GM23248 (cell line): ENCODE results near the gene SIRT4. TPM values are rescaled to one million over a fixed set of nuclear protein-coding genes. Genes with fewer than 3 reads are reported as not detected.

Source experiments
- DNase-seq: peaks from one replicate; pipeline ENCODE4 v3.0.0-alpha.2; 2015
- H2AFZ ChIP-seq: fragments of 200-600 bp; sonication (generic); 2 replicates; pipeline ENCODE4 v1.6.1; 2016; ENCODE audit warnings: antibody characterized with exemption
- H3F3A ChIP-seq: fragments of 200-600 bp; sonication (generic); 2 replicates; pipeline ENCODE4 v1.6.1; 2016; ENCODE audit warnings: mild to moderate bottlenecking, antibody characterized with exemption, mixed run types; ENCODE audit not compliant: insufficient read depth
- H3K27ac ChIP-seq: fragments of 200-600 bp; sonication (generic); 2 replicates; pipeline ENCODE4 v1.5.1; 2016; ENCODE audit warnings: mild to moderate bottlenecking
- H3K27me3 ChIP-seq: fragments of 200-600 bp; sonication (generic); replicated peaks from 2 replicates; pipeline ENCODE4 v1.6.1; 2016; ENCODE audit warnings: mild to moderate bottlenecking; ENCODE audit not compliant: insufficient read depth
- H3K36me3 ChIP-seq: fragments of 200-600 bp; sonication (generic); 2 replicates; pipeline ENCODE4 v1.6.1; 2016; ENCODE audit warnings: low read depth, mild to moderate bottlenecking
- H3K4me1 ChIP-seq: fragments of 200-600 bp; sonication (generic); 2 replicates; pipeline ENCODE4 v1.6.1; 2016; ENCODE audit warnings: mild to moderate bottlenecking; ENCODE audit not compliant: insufficient read depth
- H3K4me2 ChIP-seq: fragments of 200-600 bp; sonication (generic); one replicate; pipeline ENCODE4 v1.6.1; 2016; ENCODE audit warnings: mild to moderate bottlenecking; ENCODE audit not compliant: unreplicated experiment
- H3K4me3 ChIP-seq: fragments of 200-600 bp; sonication (generic); 2 replicates; pipeline ENCODE4 v1.5.1; 2016; ENCODE audit warnings: mild to moderate bottlenecking
- H3K79me2 ChIP-seq: fragments of 200-600 bp; sonication (generic); 2 replicates; pipeline ENCODE4 v1.6.1; 2016; ENCODE audit warnings: mild to moderate bottlenecking; ENCODE audit not compliant: insufficient read depth
- H3K9ac ChIP-seq: fragments of 200-600 bp; sonication (generic); 2 replicates; pipeline ENCODE4 v1.6.1; 2016; ENCODE audit warnings: mild to moderate bottlenecking
- H3K9me2 ChIP-seq: fragments of 200-600 bp; sonication (generic); 2 replicates; pipeline ENCODE4 v1.6.1; 2016; ENCODE audit warnings: mixed run types, mild to moderate bottlenecking, moderate library complexity; ENCODE audit not compliant: insufficient read depth
- H3K9me3 ChIP-seq: fragments of 200-600 bp; sonication (generic); one replicate; pipeline ENCODE4 v1.6.1; 2017; ENCODE audit warnings: low read depth
- H4K20me1 ChIP-seq: fragments of 200-600 bp; sonication (generic); 2 replicates; pipeline ENCODE4 v1.6.0; 2016; ENCODE audit not compliant: insufficient read depth
- EZH2 ChIP-seq: fragments of 200-600 bp; sonication (generic); IDR thresholded peaks from 2 replicates; pipeline ENCODE4 v1.6.1; 2018; ENCODE audit warnings: antibody characterized with exemption, mild to moderate bottlenecking; ENCODE audit not compliant: insufficient read depth, poor library complexity, severe bottlenecking
- EZH2phosphoT487 ChIP-seq: fragments of 200-600 bp; sonication (generic); IDR thresholded peaks from 2 replicates; pipeline ENCODE4 v1.6.1; 2018; ENCODE audit warnings: antibody characterized with exemption, moderate library complexity, mild to moderate bottlenecking, low read depth; ENCODE audit not compliant: insufficient read depth
- WGBS, 2 experiments: methylation state at CpG; one replicate each; pipeline ENCODE4 v1.1.6; 2015 to 2017; ENCODE audit warnings: low lambda C conversion rate in 2 of 2, low coverage in 1 of 2; ENCODE audit errors: missing lambda C conversion rate in 2 of 2; 5-methylcytosine and 5-hydroxymethylcytosine counted together
- in situ Hi-C: fragments of 300-500 bp; cut with MboI; formaldehyde crosslinking; loops from 2 replicates; pipeline ENCODE4 v1.15.0; 2020
- polyA plus RNA-seq: library from polyadenylated mRNA; unstranded; fragments of >200 nt; fragmentation: Nextera tagmentation; extraction: Ambion mirVana; gene quantifications from 2 replicates; pipeline ENCODE4 v1.2.1, GENCODE V29; 2016
- total RNA-seq: library from RNA; depleted of rRNA; stranded (reverse); fragments of >200 nt; shearing (Covaris generic); gene quantifications from 2 replicates; pipeline ENCODE4 v1.2.3, GENCODE V29; 2014

Gene SIRT4
- total and polyA plus RNA-seq, 2 experiments from 2014 or later, result 1.4 TPM; not detected in 1

GRCh38 chr12:120346031-120346430, 43.9 kb downstream of the SIRT4 start:
- Histone ChIP-seq H3K9me3 (no peaks in the 10 kb centered on the region), H3K9ac (no peak overlapping the region), H2AFZ (no peak overlapping the region), H3K79me2 (no peaks in the 10 kb centered on the region), H3K36me3 (no peaks in the 10 kb centered on the region), H3K4me1 (no peaks in the 10 kb centered on the region), H3K27me3 (no peaks in the 10 kb centered on the region), H3K27ac (no peak overlapping the region), H3K9me2 (no peaks in the 10 kb centered on the region), H3K4me3 (no peak overlapping the region), H4K20me1 (no peaks in the 10 kb centered on the region), H3K4me2 (no peak overlapping the region), H3F3A (no peaks in the 10 kb centered on the region)
- DNase-seq, result no peak
- TF ChIP-seq EZH2phosphoT487, result no peak
- no peak for TF ChIP-seq EZH2
- 58 to 69% methylated on average over 9 to 13 of the region's 15 CpGs for WGBS, 2 experiments
- in situ Hi-C loops, result no loop called here

DNA sequence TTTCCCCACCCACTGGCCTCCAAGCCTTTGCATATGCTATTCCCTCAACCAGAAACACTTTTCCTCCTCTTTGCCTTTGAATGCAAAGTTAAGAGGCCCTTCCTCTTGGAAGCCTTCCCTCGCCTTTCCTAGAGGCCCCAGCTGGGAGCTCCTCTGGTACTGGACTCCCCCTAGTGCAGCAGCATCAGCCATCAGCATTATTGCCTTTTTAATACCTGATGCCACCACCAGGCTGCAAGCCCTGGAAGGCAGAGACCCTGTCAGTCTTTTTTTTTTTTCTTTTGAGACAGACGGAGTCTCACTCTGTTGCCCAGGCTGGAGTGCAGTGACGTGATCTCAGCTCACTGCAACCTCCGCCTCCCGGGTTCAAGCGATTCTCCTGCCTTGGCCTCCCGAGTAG, 44.6 kb downstream of the SIRT4 start:
- peak; percentile 14 for DNase-seq
- Histone ChIP-seq H3K27ac (no peak overlapping the region), H3K9me3 (no peaks in the 10 kb centered on the region), H3K27me3 (no peaks in the 10 kb centered on the region), H4K20me1 (no peaks in the 10 kb centered on the region), H3F3A (no peaks in the 10 kb centered on the region), H3K4me3 (no peak overlapping the region), H3K9ac (no peak overlapping the region), H3K36me3 (no peaks in the 10 kb centered on the region), H3K4me2 (no peak overlapping the region), H3K4me1 (no peaks in the 10 kb centered on the region), H3K9me2 (no peaks in the 10 kb centered on the region), H2AFZ (no peak overlapping the region), H3K79me2 (no peaks in the 10 kb centered on the region)
- in situ Hi-C loops, result no loop called here
- TF ChIP-seq EZH2 (no peak), EZH2phosphoT487 (no peak)
- WGBS, 2 experiments, result 61 to 69% methylated on average over 7 of the region's 7 CpGs

DNA sequence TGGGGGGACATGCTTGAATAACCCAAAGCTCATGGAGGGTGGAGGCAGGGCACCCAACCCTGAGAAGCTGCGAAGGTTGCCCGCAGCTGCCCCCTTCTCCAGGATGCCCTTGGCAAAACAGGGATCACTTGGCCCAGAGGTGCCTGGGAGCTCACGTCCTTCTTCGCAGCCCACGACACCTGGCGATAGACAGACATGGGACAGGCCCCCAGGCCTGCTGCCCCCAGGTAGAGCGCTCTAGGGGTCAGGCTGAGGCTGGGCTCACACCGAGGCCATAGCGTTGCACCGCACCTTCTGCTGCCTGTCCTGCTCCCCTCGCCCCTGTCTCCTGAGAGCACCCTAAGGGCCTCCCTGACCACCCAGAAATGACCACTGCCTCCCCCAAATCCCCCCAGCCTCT, 45.6 kb downstream of the SIRT4 start:
- H3K4me1 ChIP-seq, result no peaks in the 10 kb centered on the region
- no peaks in the 10 kb centered on the region for H3K9me2 ChIP-seq
- H3K27ac ChIP-seq, result no peak overlapping the region
- H2AFZ ChIP-seq, result no peak overlapping the region
- H3K36me3 ChIP-seq, result no peaks in the 10 kb centered on the region
- DNase-seq, result no peak
- H3K79me2 ChIP-seq, result no peaks in the 10 kb centered on the region
- no peaks in the 10 kb centered on the region for H3K27me3 ChIP-seq
- H3K9ac ChIP-seq, result no peak overlapping the region
- no peak overlapping the region for H3K4me2 ChIP-seq
- 70 to 86% methylated on average over 10 to 11 of the region's 11 CpGs for WGBS, 2 experiments
- H4K20me1 ChIP-seq, result no peaks in the 10 kb centered on the region
- in situ Hi-C loops, result no loop called here
- H3K9me3 ChIP-seq, result no peaks in the 10 kb centered on the region
- TF ChIP-seq EZH2 (no peak), EZH2phosphoT487 (no peak)
- H3K4me3 ChIP-seq, result no peak overlapping the region
- no peaks in the 10 kb centered on the region for H3F3A ChIP-seq

- Histone ChIP-seq H3K4me2 (no peak overlapping the region), H3K27ac (no peak overlapping the region), H3K4me3 (no peak overlapping the region), H3K79me2 (no peaks in the 10 kb centered on the region), H3K9me2 (no peaks in the 10 kb centered on the region), H3K36me3 (no peaks in the 10 kb centered on the region), H3K27me3 (no peaks in the 10 kb centered on the region), H4K20me1 (no peaks in the 10 kb centered on the region), H3K4me1 (no peaks in the 10 kb centered on the region), H3K9ac (no peak overlapping the region), H2AFZ (no peak overlapping the region), H3K9me3 (no peaks in the 10 kb centered on the region), H3F3A (no peaks in the 10 kb centered on the region)
- DNase-seq, result no peak
- in situ Hi-C loops, result no loop called here
- no peak for TF ChIP-seq EZH2
- TF ChIP-seq EZH2phosphoT487, result no peak
- 30 to 34% methylated on average over 18 to 19 of the region's 19 CpGs for WGBS, 2 experiments
Measured at GRCh38 chr12:120350576-120351350, 48.6 kb downstream of the SIRT4 start.
